MM.1S (cell line): Measurements from ENCODE around the gene DPP6.

ENCODE experiments used
- EZH2 ChIP-seq: fragments of 300-600 bp; sonication (generic); optimal IDR thresholded peaks from 2 replicates; pipeline ENCODE3; 2017; ENCODE audit warnings: low read depth, mild to moderate bottlenecking, antibody characterized with exemption, low read length, mixed read lengths
- TF ChIP-seq, protein P1 (sequence below): fragments of 300-600 bp; sonication (generic); IDR thresholded peaks from 2 replicates; pipeline ENCODE4 v1.5.1; 2016; ENCODE audit warnings: antibody characterized with exemption, low read length, mixed read lengths

DNA sequence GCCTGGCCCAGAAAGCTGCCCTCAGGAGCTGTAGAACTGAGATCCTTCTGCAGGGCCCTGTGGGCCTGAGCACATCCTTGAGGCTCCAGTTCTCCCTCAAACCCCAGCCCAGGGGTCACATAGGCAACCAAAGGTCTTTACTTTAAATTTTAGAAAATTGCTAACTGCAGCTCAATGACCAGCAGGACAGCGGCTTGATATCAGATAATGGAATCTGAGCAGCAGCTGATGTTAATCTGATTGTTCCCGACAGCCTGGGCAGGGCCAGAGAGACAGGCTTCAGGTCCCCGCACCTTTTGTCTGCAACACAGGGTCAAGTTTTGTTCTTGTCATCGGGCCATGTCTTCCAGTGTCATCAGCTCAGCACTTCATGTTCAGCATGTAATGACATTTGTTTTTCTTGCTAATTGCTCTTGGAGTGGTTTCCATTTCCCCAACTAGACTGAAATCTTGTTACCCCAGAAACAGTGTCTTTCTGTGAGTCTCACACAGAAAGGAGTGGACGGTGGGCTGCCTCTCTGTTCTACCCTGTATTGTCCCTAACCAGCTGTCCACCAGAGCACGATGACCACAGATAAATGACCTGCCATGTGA lies 859.8 kb downstream of the DPP6 start:
- TF ChIP-seq, protein P1, sequence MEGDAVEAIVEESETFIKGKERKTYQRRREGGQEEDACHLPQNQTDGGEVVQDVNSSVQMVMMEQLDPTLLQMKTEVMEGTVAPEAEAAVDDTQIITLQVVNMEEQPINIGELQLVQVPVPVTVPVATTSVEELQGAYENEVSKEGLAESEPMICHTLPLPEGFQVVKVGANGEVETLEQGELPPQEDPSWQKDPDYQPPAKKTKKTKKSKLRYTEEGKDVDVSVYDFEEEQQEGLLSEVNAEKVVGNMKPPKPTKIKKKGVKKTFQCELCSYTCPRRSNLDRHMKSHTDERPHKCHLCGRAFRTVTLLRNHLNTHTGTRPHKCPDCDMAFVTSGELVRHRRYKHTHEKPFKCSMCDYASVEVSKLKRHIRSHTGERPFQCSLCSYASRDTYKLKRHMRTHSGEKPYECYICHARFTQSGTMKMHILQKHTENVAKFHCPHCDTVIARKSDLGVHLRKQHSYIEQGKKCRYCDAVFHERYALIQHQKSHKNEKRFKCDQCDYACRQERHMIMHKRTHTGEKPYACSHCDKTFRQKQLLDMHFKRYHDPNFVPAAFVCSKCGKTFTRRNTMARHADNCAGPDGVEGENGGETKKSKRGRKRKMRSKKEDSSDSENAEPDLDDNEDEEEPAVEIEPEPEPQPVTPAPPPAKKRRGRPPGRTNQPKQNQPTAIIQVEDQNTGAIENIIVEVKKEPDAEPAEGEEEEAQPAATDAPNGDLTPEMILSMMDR: no peak
- TF ChIP-seq EZH2: no peak
